NOMO-1 (cell line): ENCODE results near the gene LMNTD2.
"Not testable (repeated sequence)": the region's sequence is repeated elsewhere in the genome, so short reads cannot be mapped to it uniquely, and the experiment has no call there.

Experiments
- DNase-seq, 2 experiments: peaks; one replicate each; lab custom pipeline; 2025; ENCODE audit not compliant: unreplicated experiment in 2 of 2; lab: John Stamatoyannopoulos, UW

Gene LMNTD2

DNA sequence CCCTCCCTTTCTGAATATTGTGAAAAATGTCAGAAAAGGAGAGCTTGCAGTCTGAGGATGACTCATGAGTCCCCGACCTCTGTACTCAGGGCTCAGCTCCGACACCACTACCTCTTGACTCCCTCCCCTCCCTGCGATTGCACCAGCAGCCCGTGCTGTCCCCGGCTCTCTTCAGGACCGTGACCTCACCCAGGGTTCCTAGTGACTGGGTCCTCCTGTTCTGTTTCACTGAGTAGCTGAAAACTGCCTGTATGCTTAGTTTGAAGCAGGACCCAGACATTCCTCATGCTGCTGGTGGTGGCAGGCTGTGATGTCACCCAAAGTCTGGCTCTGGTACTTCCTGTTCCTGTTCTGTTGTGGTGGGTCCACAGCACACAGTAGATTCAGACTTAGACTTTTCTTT, 27.4 kb upstream of the LMNTD2 start:
- DNase-seq, result peak; percentile 84 to 92

DNA sequence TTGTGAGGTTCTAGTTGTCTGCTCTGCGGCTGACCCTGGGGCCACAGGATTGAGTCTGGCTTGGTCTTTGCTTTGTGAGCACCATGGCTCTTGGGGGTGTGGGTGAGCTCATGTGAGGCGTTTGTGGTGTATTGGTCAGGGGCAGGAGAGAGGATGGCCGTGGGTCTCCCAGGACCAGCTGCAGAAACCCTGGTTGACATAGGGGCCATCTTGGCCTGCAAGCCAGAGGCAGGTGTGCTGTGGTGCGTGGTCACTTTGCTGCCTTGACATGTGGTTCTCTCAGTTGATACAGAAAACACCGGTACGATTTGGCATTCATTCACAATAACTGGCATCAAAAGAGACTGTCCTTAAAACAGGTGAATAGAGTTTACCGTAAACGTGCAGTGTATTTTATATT, 27.0 kb upstream of the LMNTD2 start:
- no peak for DNase-seq

- no peak for DNase-seq
Measured at GRCh38 chr11:586376-587316, 26.1 kb upstream of the LMNTD2 start.

- DNase-seq, result no peak
Measured at GRCh38 chr11:584287-584686, 23.7 kb upstream of the LMNTD2 start.

- DNase-seq, result no peak
Measured at GRCh38 chr11:581752-582151, 21.2 kb upstream of the LMNTD2 start.

- DNase-seq, result no peak
Measured at GRCh38 chr11:581342-581741, 20.8 kb upstream of the LMNTD2 start.

- no peak for DNase-seq
Measured at GRCh38 chr11:579830-580601, 19.5 kb upstream of the LMNTD2 start.

- no peak for DNase-seq
Measured at GRCh38 chr11:578276-579035, 17.9 kb upstream of the LMNTD2 start.

- DNase-seq, result no peak
Measured at GRCh38 chr11:577611-577894, 17.0 kb upstream of the LMNTD2 start.

DNA sequence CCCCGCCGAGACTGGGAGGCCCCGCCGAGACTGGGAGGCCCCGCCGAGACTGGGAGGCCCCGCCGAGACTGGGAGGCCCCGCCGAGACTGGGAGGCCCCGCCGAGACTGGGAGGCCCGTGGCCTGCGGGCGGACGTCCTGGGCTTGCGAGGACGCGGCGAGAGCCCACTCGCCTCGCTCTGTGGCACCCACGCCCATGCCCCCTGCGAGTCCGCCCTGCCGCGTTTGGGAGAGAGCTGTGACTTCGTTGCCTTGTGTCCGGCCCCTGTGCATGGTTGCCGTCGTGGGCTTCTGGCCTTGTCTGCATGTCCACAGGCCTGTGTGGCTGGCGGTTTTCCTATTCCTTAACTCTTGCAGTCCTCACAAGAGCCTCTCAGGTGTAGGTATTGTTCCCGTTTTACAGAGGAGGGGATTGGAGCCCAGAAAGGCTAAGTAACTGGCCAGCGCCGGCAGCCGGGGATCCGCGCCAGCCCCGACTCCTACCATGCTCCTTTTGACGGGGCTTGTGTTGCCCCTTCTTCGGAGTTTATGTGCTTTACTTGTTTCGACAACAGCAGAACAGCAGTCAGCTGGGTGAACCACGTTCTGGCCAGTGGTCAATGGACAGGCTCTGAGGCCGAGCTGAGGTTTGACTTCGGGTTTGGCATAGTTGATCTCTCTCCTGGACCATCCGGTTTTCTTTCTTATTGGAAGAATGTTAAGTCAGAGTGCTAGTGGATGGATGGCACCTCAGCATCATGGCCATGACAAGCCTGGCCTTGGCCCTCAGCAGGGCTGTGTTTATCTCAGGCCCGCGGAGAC, 16.5 kb upstream of the LMNTD2 start:
- peak in 1 of 2 experiments; percentile 6 for DNase-seq

- peak; percentile 85 to 88 for DNase-seq
Measured at GRCh38 chr11:575996-576768, 15.6 kb upstream of the LMNTD2 start, which contains the start of gene PHRF1. Gene PHRF1, plus strand, starts transcription at chr11:576470. Its CDS starts 5,043 bp downstream, at chr11:581513.

DNA sequence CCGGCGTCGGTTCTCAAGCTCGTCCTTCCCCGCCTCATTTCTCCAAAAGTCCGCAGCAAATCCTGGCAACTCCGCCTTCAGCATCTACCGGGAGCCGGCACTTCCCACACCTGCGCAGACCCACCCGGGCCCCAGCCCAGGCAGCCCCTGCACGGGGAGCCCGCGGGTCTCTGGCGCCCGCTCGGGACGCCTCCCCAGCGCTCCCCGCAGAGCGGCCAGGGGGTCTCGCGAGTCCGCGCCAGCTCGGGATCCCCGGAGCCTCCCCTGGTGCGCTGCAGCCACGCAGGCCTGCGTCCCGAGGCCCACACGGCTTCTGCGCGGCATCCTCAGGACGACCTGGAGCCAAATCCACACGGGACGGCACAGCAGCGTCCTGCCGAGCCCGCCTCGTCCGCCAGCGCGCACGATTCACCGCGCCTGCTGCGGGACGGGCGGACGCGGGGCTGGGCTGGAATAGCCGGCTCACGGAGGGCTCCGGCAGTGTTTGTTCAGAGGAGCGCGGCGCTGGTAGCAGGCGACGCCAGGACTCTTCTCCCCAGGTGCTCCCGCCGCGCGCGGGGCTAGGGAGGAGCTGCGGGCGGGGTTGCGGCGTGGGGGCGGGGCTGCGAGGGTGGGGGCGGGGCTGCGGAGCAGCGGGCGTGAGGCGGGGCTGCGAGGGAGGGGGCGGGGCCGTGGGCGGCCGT, 14.9 kb upstream of the LMNTD2 start:
- peak in 1 of 2 experiments; percentile 36 for DNase-seq

DNA sequence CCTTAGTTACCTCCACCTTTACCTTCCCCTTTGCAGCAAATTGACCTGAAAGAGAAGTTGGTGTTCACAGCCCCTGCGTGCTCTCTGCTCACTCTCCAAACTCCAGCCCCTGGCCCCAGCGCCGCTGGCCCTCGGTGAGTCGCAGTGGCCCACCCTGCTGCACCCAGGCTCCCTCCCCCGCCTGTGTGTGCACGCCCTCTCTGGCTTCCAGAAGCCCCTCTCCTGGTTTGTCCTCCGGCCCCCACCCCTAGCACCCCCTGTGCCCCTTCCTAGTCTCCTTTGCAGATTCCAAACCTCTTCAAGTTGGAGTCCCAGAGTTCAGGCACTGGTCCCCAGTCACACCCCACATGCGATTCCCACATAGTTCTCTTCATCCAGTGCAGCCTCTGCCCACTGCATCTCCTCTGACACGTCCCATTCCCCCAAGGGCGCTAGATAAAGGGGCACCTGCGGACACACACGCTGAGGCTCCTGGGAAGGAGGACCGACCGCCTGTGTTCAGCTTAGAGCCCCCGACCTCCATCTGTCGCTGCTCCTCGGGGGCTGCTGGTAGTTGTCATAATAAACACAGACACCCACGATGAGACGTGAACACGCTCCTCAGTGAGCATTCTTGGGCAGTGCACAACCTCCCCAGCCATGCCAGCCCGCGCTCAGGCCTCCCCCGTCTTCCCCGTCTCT, 14.2 kb upstream of the LMNTD2 start:
- no peak for DNase-seq

DNA sequence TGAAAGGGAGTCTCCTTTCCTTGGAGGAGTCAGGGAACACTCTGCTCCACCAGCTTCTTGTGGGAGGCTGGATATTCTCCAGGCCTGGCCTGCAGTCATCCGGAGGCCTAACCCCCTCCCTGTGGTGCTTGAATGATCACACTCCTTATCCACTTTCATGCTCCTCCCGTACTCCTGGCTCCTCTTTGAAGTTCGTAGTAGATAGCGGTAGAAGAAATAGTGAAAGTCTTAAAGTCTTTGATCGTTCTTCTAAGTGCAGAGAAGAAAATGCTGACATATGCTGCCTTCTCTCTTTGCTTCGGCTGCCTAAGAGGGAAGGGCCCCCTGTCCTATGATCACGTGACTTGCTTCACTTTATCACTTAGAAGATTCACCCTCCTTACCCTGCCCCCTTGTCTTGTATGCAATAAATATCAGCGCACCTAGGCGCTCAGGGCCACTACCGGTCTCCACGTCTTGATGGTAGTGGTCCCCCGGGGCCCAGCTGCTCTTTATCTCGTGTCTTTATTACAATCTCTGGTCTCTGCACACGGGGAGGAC, 13.6 kb upstream of the LMNTD2 start:
- not testable (repeated sequence) for DNase-seq

GRCh38 chr11:573146-573759, 12.7 kb upstream of the LMNTD2 start:
- DNase-seq, result no peak

DNA sequence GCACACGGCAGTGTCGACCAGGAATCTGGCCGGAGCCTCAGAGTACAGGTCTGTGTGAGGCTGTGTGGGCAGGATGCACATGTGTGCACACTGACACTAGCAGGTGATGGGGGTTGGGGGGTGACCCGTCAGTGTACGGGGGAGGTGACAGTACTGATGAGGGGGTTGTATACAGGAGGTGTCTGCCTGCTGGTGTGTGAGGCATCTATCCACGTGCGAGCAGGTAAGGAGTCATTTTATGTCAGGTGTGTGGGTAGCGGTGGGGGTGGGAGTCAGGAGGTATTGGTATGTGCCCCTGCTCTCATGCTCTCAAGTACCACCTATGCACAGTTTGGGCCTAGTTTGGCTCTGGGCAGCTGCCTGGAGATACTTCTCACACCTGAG, 11.3 kb upstream of the LMNTD2 start:
- no peak for DNase-seq

- DNase-seq, result no peak
Measured at GRCh38 chr11:569158-569885, 8.8 kb upstream of the LMNTD2 start.
